Body of pancreas (tissue), 4 donors: ENCODE measurements around the gene LYRM4. TPM values are rescaled to one million over a fixed set of nuclear protein-coding genes. Genes with fewer than 3 reads are reported as not detected.

Experiments used
- ATAC-seq: fragments of 150-250 bp; one replicate; pipeline ENCODE4 v1.9.1; 2016
- DNase-seq, 4 donors: peaks; one replicate each; pipeline ENCODE4 v3.0.0-alpha.2; 2019
- H3K27ac ChIP-seq, 4 donors: fragments of 200-600 bp; sonication (generic); 1 replicate in 3 of 4; 2 replicates in 1 of 4; pipeline versions ENCODE4 v1.5.1 to v1.6.1; 2016 to 2019; ENCODE audit warnings: mild to moderate bottlenecking in 1 of 4, mixed read lengths in 1 of 4, moderate library complexity in 1 of 4
- H3K27me3 ChIP-seq, 2 donors: fragments of 200-600 bp; sonication (generic); one replicate each; pipeline ENCODE4 v1.6.0; 2016; ENCODE audit warnings: mild to moderate bottlenecking in 1 of 2
- H3K36me3 ChIP-seq, 2 donors: fragments of 200-600 bp; sonication (generic); replicated peaks in 1 of 2; 2 replicates each; pipeline ENCODE4 v1.5.1; 2016; ENCODE audit warnings: low read depth in 2 of 2; ENCODE audit not compliant: insufficient read depth in 1 of 2
- H3K4me1 ChIP-seq: fragments of 200-600 bp; sonication (generic); one replicate; pipeline ENCODE4 v1.6.0; 2016
- H3K4me3 ChIP-seq, 2 donors: fragments of 200-600 bp; sonication (generic); 1 replicate in 1 of 2; 2 replicates in 1 of 2; pipeline ENCODE4 v1.5.1; 2016 to 2019
- H3K9me3 ChIP-seq, 3 donors: fragments of 200-600 bp; sonication (generic); 1 replicate in 2 of 3; 2 replicates in 1 of 3; pipeline ENCODE4 v1.5.1; 2016
- POLR2A ChIP-seq, 3 donors: fragments of 450-650 bp; IDR thresholded peaks; one replicate each; pipeline ENCODE4 v1.6.1; 2016; ENCODE audit warnings: antibody characterized with exemption in 3 of 3, mild to moderate bottlenecking in 2 of 3
- WGBS, 2 donors: methylation state at CpG; one replicate each; pipeline ENCODE4 v1.1.5; 2017; 5-methylcytosine and 5-hydroxymethylcytosine counted together
- intact Hi-C: fragments of 100-400 bp; cut with DNase I; formaldehyde crosslinking; loops from one replicate; pipeline ENCODE4 v1.15.1; 2023
- total RNA-seq, 2 donors: library from RNA; depleted of rRNA; stranded (reverse); fragments of >200 nt; gene quantifications; one replicate each; pipeline ENCODE4 v1.1.0, GENCODE V29; 2016
- TF ChIP-seq, protein P1 (sequence below), 7 experiments: fragments of 450-650 bp in 4 of 7; fragments of 200-600 bp in 3 of 7; sonication (generic) in 3 of 7; IDR thresholded peaks; one replicate each; pipeline ENCODE4 v1.5.1; 2016 to 2019; ENCODE audit warnings: antibody characterized with exemption in 7 of 7

LYRM4 gene
- total RNA-seq, 2 donors from 2014 or later = 15.3 to 18.5 TPM

DNA sequence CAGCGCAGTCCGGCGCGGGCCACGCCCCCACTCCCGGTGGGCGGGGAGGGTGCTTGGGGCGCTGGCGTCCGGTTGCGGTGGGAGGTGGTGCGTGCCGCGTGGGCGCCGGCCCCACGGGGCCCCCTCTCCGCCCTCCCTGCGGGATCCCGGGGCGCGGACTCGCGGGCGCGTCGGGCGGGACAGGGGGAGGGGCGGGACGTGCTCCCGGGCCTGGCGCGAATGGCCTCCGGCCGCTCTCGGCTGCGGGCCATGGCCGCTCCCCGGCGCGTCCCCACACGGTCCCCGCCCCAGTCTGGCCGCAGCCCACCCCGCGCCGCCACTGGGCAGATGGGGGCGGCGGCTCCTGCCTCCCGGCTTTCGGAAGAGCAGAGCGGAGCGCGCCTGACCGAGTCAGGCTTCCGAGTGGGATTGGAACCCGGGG lies 176.4 kb downstream of the LYRM4 start:
- H3K9me3 ChIP-seq = no peaks in the 10 kb centered on the region
- intact Hi-C loops = no loop called here
- no peaks in the 10 kb centered on the region for H3K27me3 ChIP-seq
- ATAC-seq (peak; percentile 19), DNase-seq (no peak)
- H3K36me3 ChIP-seq = no peaks in the 10 kb centered on the region
- H3K4me1 ChIP-seq = peaks cover 26% of the 10 kb centered on the region
- no peak overlapping the region for H3K27ac ChIP-seq
- peak overlapping the region in 1 of 2 donors; percentile 17 for H3K4me3 ChIP-seq
- TF ChIP-seq, protein P1, sequence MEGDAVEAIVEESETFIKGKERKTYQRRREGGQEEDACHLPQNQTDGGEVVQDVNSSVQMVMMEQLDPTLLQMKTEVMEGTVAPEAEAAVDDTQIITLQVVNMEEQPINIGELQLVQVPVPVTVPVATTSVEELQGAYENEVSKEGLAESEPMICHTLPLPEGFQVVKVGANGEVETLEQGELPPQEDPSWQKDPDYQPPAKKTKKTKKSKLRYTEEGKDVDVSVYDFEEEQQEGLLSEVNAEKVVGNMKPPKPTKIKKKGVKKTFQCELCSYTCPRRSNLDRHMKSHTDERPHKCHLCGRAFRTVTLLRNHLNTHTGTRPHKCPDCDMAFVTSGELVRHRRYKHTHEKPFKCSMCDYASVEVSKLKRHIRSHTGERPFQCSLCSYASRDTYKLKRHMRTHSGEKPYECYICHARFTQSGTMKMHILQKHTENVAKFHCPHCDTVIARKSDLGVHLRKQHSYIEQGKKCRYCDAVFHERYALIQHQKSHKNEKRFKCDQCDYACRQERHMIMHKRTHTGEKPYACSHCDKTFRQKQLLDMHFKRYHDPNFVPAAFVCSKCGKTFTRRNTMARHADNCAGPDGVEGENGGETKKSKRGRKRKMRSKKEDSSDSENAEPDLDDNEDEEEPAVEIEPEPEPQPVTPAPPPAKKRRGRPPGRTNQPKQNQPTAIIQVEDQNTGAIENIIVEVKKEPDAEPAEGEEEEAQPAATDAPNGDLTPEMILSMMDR (IDR thresholded peaks at IDR 0.05) = no peak
- TF ChIP-seq POLR2A (IDR thresholded peaks at IDR 0.05) = no peak
- WGBS, 2 donors = 1% methylated on average over 29 of the region's 57 CpGs; no CpG with 5 or more reads in 1 of the 2 donors

DNA sequence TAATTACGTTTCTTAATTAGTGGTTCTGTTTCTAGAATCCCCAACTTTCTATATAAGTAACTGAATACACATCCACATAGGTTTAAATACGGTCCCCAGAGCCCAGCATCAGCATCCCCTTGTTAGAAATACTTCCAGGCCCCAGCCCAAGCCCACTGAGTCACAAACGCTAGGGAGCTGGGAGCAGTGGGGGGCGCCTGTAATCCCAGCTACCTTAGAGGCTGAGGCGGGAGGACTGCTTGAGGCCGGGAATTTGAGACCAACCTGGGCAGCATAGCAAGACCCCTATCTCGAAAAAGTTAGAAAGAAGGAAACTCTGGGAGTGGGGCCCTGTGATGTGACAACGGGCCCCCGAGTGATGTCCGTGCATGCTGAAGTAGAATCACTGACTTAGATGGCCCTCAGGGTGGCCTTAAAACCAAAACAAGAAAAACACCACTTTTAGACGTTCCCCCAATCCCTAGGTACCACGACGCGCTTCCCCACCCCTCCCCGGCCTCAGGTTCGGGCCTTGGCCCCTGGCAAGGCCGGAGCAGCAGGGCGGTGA lies 176.9 kb downstream of the LYRM4 start:
- no peaks in the 10 kb centered on the region for H3K36me3 ChIP-seq
- no peak for DNase-seq
- intact Hi-C loops = no loop called here
- peak; percentile 12 for ATAC-seq
- peaks cover 26% of the 10 kb centered on the region for H3K4me1 ChIP-seq
- no peaks in the 10 kb centered on the region for H3K9me3 ChIP-seq
- no peaks in the 10 kb centered on the region for H3K27me3 ChIP-seq
- no peak overlapping the region for H3K27ac ChIP-seq
- no peak overlapping the region for H3K4me3 ChIP-seq
- 47 to 50% methylated on average over 17 to 18 of the region's 18 CpGs for whole genome bisulfite sequencing, 2 donors
- TF ChIP-seq, protein P1 (IDR thresholded peaks at IDR 0.05) = no peak
- no peak for TF ChIP-seq POLR2A (IDR thresholded peaks at IDR 0.05)

DNA sequence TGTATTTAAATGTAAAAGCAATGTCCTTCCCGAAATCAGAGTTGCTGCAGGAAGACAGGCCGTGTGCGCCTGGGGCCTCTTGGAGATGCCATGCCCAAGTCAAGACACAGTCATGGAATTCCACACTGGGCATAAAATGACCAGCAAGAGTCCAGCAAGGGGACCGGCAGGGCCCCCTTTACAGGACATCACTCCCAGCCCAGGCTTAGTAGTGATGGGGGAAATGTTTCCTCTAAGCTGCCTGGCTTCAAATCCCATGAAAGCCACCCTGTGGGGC lies 177.5 kb downstream of the LYRM4 start:
- Histone ChIP-seq H3K27ac (no peak overlapping the region), H3K36me3 (no peaks in the 10 kb centered on the region), H3K4me1 (peaks cover 26% of the 10 kb centered on the region), H3K27me3 (no peaks in the 10 kb centered on the region), H3K9me3 (no peaks in the 10 kb centered on the region), H3K4me3 (no peak overlapping the region)
- ATAC-seq (no peak), DNase-seq (no peak)
- WGBS, 2 donors = 44 to 52% methylated on average over 4 of the region's 4 CpGs
- TF ChIP-seq, protein P1 (IDR thresholded peaks at IDR 0.05) = no peak
- no peak for TF ChIP-seq POLR2A (IDR thresholded peaks at IDR 0.05)
- intact Hi-C loops = no loop called here

DNA sequence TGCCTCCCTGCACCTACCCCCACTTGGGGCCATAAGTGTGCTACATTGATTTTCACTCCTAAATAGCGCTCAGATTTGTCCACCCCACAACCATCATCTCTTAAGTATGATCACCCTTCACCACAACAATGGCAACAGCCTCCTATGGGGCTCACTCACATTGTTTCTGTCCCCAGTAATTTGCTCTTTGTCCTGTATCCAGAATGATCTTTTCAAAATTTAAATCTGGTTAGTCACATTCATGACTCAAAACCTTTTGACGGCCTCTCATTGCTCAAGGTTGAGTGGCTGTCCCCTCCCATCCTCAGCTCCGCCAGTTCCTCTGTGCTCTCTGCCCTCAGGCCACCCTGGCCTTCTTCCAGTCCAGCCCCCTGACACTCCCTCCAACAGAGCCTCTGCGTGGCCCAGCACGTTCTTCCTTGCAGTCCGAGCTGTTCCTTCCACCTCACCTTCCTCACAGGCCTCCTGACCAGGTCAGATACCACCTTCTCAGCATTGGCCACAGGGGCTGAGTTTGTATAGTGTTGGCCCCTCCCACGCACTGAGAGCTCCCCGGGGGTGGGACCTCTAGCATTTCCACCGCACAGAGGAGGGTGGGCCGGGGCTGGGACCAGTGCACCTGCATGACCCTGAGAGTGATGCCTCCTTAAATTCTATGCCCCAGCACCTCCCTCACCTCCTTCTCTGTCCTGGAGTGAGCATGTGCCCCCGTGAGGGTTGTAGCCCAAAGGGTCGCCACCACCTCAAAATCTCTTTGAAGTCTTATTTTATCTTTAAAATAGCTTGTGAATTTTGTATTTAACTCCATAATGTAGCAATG lies 178.1 kb downstream of the LYRM4 start:
- Histone ChIP-seq H3K27me3 (no peaks in the 10 kb centered on the region), H3K27ac (no peak overlapping the region), H3K4me1 (peaks cover 26% of the 10 kb centered on the region), H3K36me3 (no peaks in the 10 kb centered on the region), H3K9me3 (no peaks in the 10 kb centered on the region), H3K4me3 (no peak overlapping the region)
- DNase-seq = no peak
- intact Hi-C loops = no loop called here
- no peak for ATAC-seq
- 66 to 68% methylated on average over 12 of the region's 12 CpGs for WGBS, 2 donors
- no peak for TF ChIP-seq POLR2A (IDR thresholded peaks at IDR 0.05)
- TF ChIP-seq, protein P1 (IDR thresholded peaks at IDR 0.05) = no peak

DNA sequence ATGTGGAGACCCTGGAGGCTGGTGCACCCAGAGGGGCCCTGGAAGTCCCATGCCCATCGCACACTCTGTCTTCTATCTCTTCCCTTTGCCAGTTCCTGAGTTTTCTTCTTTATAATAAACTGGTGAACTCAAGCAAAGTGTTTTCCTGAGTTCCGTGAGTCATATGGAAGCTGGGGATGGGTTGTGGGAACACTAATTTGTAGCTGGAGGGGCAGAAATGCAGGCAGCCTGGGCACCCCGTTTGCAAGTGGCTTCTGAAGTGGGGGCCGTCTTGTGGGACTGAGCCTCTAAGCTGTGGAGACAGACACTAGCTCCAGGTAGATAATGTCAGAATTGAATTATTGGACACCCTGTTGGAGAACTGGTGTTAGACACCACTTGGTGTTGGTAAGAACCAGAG lies 178.8 kb downstream of the LYRM4 start:
- ATAC-seq (no peak), DNase-seq (no peak)
- intact Hi-C loops = no loop called here
- Histone ChIP-seq H3K4me3 (no peak overlapping the region), H3K27me3 (no peaks in the 10 kb centered on the region), H3K4me1 (peaks cover 26% of the 10 kb centered on the region), H3K36me3 (no peaks in the 10 kb centered on the region), H3K27ac (no peak overlapping the region), H3K9me3 (no peaks in the 10 kb centered on the region)
- 54 to 61% methylated on average over 3 to 4 of the region's 4 CpGs for WGBS, 2 donors
- no peak for TF ChIP-seq POLR2A (IDR thresholded peaks at IDR 0.05)
- TF ChIP-seq, protein P1 (IDR thresholded peaks at IDR 0.05) = no peak
